Upper lobe of left lung (tissue), 6 donors: Measurements from ENCODE around the gene NT5C. TPM values are rescaled to one million over a fixed set of nuclear protein-coding genes. Genes with fewer than 3 reads are reported as not detected.

Experiments
- ATAC-seq, 2 donors: fragments of 200-7000 bp; cut with Tn5 transposase; one replicate each; pipeline ENCODE4 v1.9.1; 2022; ENCODE audit warnings: mild to moderate bottlenecking in 2 of 2, moderate library complexity in 2 of 2; ENCODE audit not compliant: low FRiP score in 2 of 2
- DNase-seq, 2 donors: peaks; one replicate each; pipeline ENCODE4 v3.0.0-alpha.2; 2019 to 2020
- H3K27ac ChIP-seq, 4 donors: fragments of 200-600 bp; sonication (generic); one replicate each; pipeline ENCODE4 v1.5.1; 2016 to 2019
- H3K27me3 ChIP-seq, 4 donors: fragments of 200-600 bp; sonication (generic); one replicate each; pipeline ENCODE4 v1.5.1; 2017 to 2019
- H3K36me3 ChIP-seq, 4 donors: fragments of 200-600 bp; sonication (generic); one replicate each; pipeline ENCODE4 v1.5.1; 2016 to 2019
- H3K4me1 ChIP-seq, 4 donors: fragments of 200-600 bp; sonication (generic); one replicate each; pipeline ENCODE4 v1.5.1; 2018 to 2019
- H3K4me3 ChIP-seq, 4 donors: fragments of 200-600 bp; sonication (generic); one replicate each; pipeline ENCODE4 v1.5.1; 2017 to 2019; ENCODE audit warnings: mild to moderate bottlenecking in 2 of 4, moderate library complexity in 1 of 4
- H3K9me3 ChIP-seq, 4 donors: fragments of 200-600 bp; sonication (generic); one replicate each; pipeline ENCODE4 v1.5.1; 2018 to 2019
- CTCF ChIP-seq, 6 experiments: fragments of 450-650 bp in 4 of 6; fragments of 200-600 bp in 2 of 6; sonication (generic) in 2 of 6; IDR thresholded peaks; one replicate each; pipeline ENCODE4 v1.5.1; 2016 to 2019; ENCODE audit warnings: antibody characterized with exemption in 6 of 6
- EP300 ChIP-seq, 4 donors: sonication (generic); formaldehyde crosslinking; IDR thresholded peaks; one replicate each; pipeline ENCODE4 v1.5.1; 2017; ENCODE audit warnings: antibody characterized with exemption in 4 of 4, control low read depth in 2 of 4
- POLR2A ChIP-seq, 4 donors: fragments of 450-650 bp; IDR thresholded peaks; one replicate each; pipeline ENCODE4 v1.5.1; 2016 to 2017; ENCODE audit warnings: antibody characterized with exemption in 4 of 4, mild to moderate bottlenecking in 2 of 4
- POLR2AphosphoS5 ChIP-seq, 2 donors: sonication (generic); formaldehyde crosslinking; IDR thresholded peaks; one replicate each; pipeline ENCODE4 v1.5.1; 2017; ENCODE audit warnings: antibody characterized with exemption in 2 of 2
- WGBS, 2 donors: methylation state at CpG; one replicate each; pipeline ENCODE4 v1.1.5; 2017 to 2018; 5-methylcytosine and 5-hydroxymethylcytosine counted together
- total RNA-seq, 6 donors: library from RNA; depleted of rRNA in 4 of 6; stranded (reverse); fragments of >200 nt in 4 of 6; gene quantifications; one replicate each; pipeline versions ENCODE4 v1.1.0 to v1.2.1, GENCODE V29; 2016 to 2021
- donor health status: DM: no; HTN: no; CAD: no; lungs with moderate emphysema.
- donor health status: DM: no; HTN: yes; CAD: no; lungs with severe emphysema.

Gene NT5C
- total RNA-seq, 6 donors from 2014 or later: 46.4 to 113 (median 76.6) TPM

- no peaks in the 10 kb centered on the region for H3K27me3 ChIP-seq
- ATAC-seq: peak; percentile 94 to 95
Measured at GRCh38 chr17:75087558-75088453, 43.7 kb downstream of the NT5C start, which contains the start of gene SLC16A5. Gene SLC16A5, plus strand, starts transcription at chr17:75087954. Its CDS starts 5,683 bp downstream, at chr17:75093637.

GRCh38 chr17:75087182-75087557 is 44.4 kb downstream of the NT5C start:
- TF ChIP-seq CTCF (IDR thresholded peaks at IDR 0.05): no peak
- no peak for TF ChIP-seq POLR2A (IDR thresholded peaks at IDR 0.05)
- TF ChIP-seq EP300 (IDR thresholded peaks at IDR 0.05): no peak
- peak overlapping the region; percentile 95 to 98 (median 98) for H3K27ac ChIP-seq
- no peaks in the 10 kb centered on the region for H3K36me3 ChIP-seq
- peak overlapping the region in 3 of 4 donors; percentile 59 to 73 (median 60) for H3K4me3 ChIP-seq
- peaks cover 49 to 75% (median 56%) of the 10 kb centered on the region in 4 donors for H3K4me1 ChIP-seq
- ATAC-seq: no peak
- WGBS, 2 donors: 23 to 58% methylated on average over 6 to 12 of the region's 12 CpGs
- H3K27me3 ChIP-seq: no peaks in the 10 kb centered on the region
- no peaks in the 10 kb centered on the region for H3K9me3 ChIP-seq
- no peak for DNase-seq

More at GRCh38 chr17:75087558-75088453, 43.7 kb downstream of the NT5C start, which contains the start of gene SLC16A5:
- WGBS, 2 donors: 0 to 1% methylated on average over 2 to 47 of the region's 69 CpGs
- Histone ChIP-seq H3K9me3 (no peaks in the 10 kb centered on the region), H3K4me1 (peaks cover 56 to 81% (median 61%) of the 10 kb centered on the region in 4 donors), H3K27ac (peak within 1 kb of the TSS; percentile 95 to 98 (median 98)), H3K4me3 (peak within 1 kb of the TSS; percentile 59 to 73 (median 61)), H3K36me3 (no peaks in the 10 kb centered on the region)
- DNase-seq: peak; percentile 98
- peak in 2 of 4 donors; percentile 33 to 72 for TF ChIP-seq EP300 (IDR thresholded peaks at IDR 0.05)
- peak in 3 of 4 donors; percentile 44 to 95 (median 90) for TF ChIP-seq POLR2A (IDR thresholded peaks at IDR 0.05)
- TF ChIP-seq POLR2AphosphoS5 (IDR thresholded peaks at IDR 0.05): peak; percentile 66 to 82
- no peak for TF ChIP-seq CTCF (IDR thresholded peaks at IDR 0.05)

- Histone ChIP-seq H3K4me3 (peak overlapping the region in 2 of 4 donors; percentile 60 to 73), H3K27ac (peak overlapping the region; percentile 95 to 98 (median 98)), H3K4me1 (peaks cover 44 to 70% (median 51%) of the 10 kb centered on the region in 4 donors), H3K9me3 (no peaks in the 10 kb centered on the region), H3K27me3 (no peaks in the 10 kb centered on the region), H3K36me3 (no peaks in the 10 kb centered on the region)
- ATAC-seq (no peak), DNase-seq (peak in 1 of 2 donors; percentile 41)
- 62 to 66% methylated on average over 15 of the region's 15 CpGs for WGBS, 2 donors
- TF ChIP-seq CTCF (IDR thresholded peaks at IDR 0.05): no peak
- no peak for TF ChIP-seq POLR2AphosphoS5 (IDR thresholded peaks at IDR 0.05)
- no peak for TF ChIP-seq EP300 (IDR thresholded peaks at IDR 0.05)
- TF ChIP-seq POLR2A (IDR thresholded peaks at IDR 0.05): no peak
Measured at GRCh38 chr17:75086496-75087181, 44.9 kb downstream of the NT5C start.

GRCh38 chr17:75084039-75084660 is 47.4 kb downstream of the NT5C start:
- Histone ChIP-seq H3K4me1 (peaks cover 29 to 56% (median 38%) of the 10 kb centered on the region in 4 donors), H3K9me3 (no peaks in the 10 kb centered on the region), H3K4me3 (no peak overlapping the region), H3K36me3 (no peaks in the 10 kb centered on the region), H3K27ac (peak overlapping the region in 3 of 4 donors; percentile 5 to 46 (median 27)), H3K27me3 (no peaks in the 10 kb centered on the region)
- TF ChIP-seq POLR2A (IDR thresholded peaks at IDR 0.05): no peak
- TF ChIP-seq POLR2AphosphoS5 (IDR thresholded peaks at IDR 0.05): no peak
- no peak for TF ChIP-seq CTCF (IDR thresholded peaks at IDR 0.05)
- TF ChIP-seq EP300 (IDR thresholded peaks at IDR 0.05): no peak
- WGBS, 2 donors: 66% methylated on average over 4 to 14 of the region's 14 CpGs
- no peak for ATAC-seq
- DNase-seq: no peak
